GM23338 (cell line): ENCODE results near the gene TCF12. TPM values are rescaled to one million over a fixed set of nuclear protein-coding genes. Genes with fewer than 3 reads are reported as not detected.
A peak's percentile ranks its signal among the peaks of the same experiment; 100 is the strongest.

ENCODE experiments used
- ATAC-seq: fragments of 200-7000 bp; cut with Tn5 transposase; 3 replicates; pipeline ENCODE4 v1.9.1; 2020
- DNase-seq: peaks from one replicate; pipeline ENCODE4 v3.0.0-alpha.2; 2015; ENCODE audit warnings: low spot score
- H2AFZ ChIP-seq: fragments of 200-600 bp; sonication (generic); 2 replicates; pipeline ENCODE4 v1.8.0; 2016; ENCODE audit warnings: antibody characterized with exemption, mild to moderate bottlenecking, moderate library complexity
- H3F3A ChIP-seq: fragments of 200-600 bp; sonication (generic); replicated peaks from 2 replicates; pipeline ENCODE4 v1.8.0; 2017; ENCODE audit warnings: antibody characterized with exemption, mixed run types, low read depth
- H3K27ac ChIP-seq: fragments of 200-600 bp; sonication (generic); 2 replicates; pipeline ENCODE4 v1.6.1; 2016; ENCODE audit warnings: low read depth
- H3K27me3 ChIP-seq: fragments of 200-600 bp; sonication (generic); 2 replicates; pipeline ENCODE4 v1.8.0; 2016; ENCODE audit warnings: mild to moderate bottlenecking, mixed run types, moderate library complexity; ENCODE audit not compliant: insufficient read depth
- H3K36me3 ChIP-seq: fragments of 200-600 bp; sonication (generic); 2 replicates; pipeline ENCODE4 v1.8.0; 2016; ENCODE audit warnings: mild to moderate bottlenecking; ENCODE audit not compliant: insufficient read depth
- H3K4me1 ChIP-seq: fragments of 200-600 bp; sonication (generic); 2 replicates; pipeline ENCODE4 v1.8.0; 2016; ENCODE audit warnings: mild to moderate bottlenecking, moderate library complexity; ENCODE audit not compliant: insufficient read depth
- H3K4me2 ChIP-seq: fragments of 200-600 bp; sonication (generic); 2 replicates; pipeline ENCODE4 v1.7.1; 2017; ENCODE audit warnings: mixed run types
- H3K4me3 ChIP-seq: fragments of 200-600 bp; sonication (generic); 2 replicates; pipeline ENCODE4 v1.6.1; 2016; ENCODE audit warnings: mixed run types
- H3K79me2 ChIP-seq: fragments of 200-600 bp; sonication (generic); replicated peaks from 2 replicates; pipeline ENCODE4 v1.8.0; 2017; ENCODE audit warnings: mild to moderate bottlenecking; ENCODE audit not compliant: insufficient read depth
- H3K9me2 ChIP-seq: fragments of 200-600 bp; sonication (generic); 2 replicates; pipeline ENCODE4 v1.8.0; 2017; ENCODE audit not compliant: insufficient read depth
- H4K20me1 ChIP-seq: fragments of 200-600 bp; sonication (generic); replicated peaks from 2 replicates; pipeline ENCODE4 v1.8.0; 2017; ENCODE audit warnings: mild to moderate bottlenecking; ENCODE audit not compliant: insufficient read depth
- H3K27ac Mint-ChIP-seq: 2 replicates; pipeline ENCODE4 v1.8.0; 2020; ENCODE audit warnings: inconsistent platforms, mild to moderate bottlenecking, moderate library complexity, mixed read lengths
- H3K27me3 Mint-ChIP-seq: 3 replicates; pipeline ENCODE4 v1.8.0; 2022; ENCODE audit warnings: low read depth, mild to moderate bottlenecking, moderate library complexity, mixed read lengths, inconsistent platforms; ENCODE audit not compliant: insufficient read depth, poor library complexity
- H3K36me3 Mint-ChIP-seq: 3 replicates; pipeline ENCODE4 v1.8.0; 2021; ENCODE audit warnings: low read depth, mild to moderate bottlenecking, inconsistent platforms, moderate library complexity, mixed read lengths
- H3K4me1 Mint-ChIP-seq: 3 replicates; pipeline ENCODE4 v1.8.0; 2020; ENCODE audit warnings: mild to moderate bottlenecking, inconsistent platforms, mixed read lengths
- H3K4me3 Mint-ChIP-seq: 3 replicates; pipeline ENCODE4 v1.8.0; 2021; ENCODE audit warnings: moderate library complexity, mild to moderate bottlenecking, inconsistent platforms, mixed read lengths
- H3K9me3 Mint-ChIP-seq: 3 replicates; pipeline ENCODE4 v1.8.0; 2020; ENCODE audit warnings: moderate library complexity, mild to moderate bottlenecking, inconsistent platforms, mixed read lengths
- CREB1 ChIP-seq: fragments of 250-450 bp; sonication (Bioruptor Pico); IDR thresholded peaks from 2 replicates; pipeline ENCODE4 v1.5.0; 2020; ENCODE audit warnings: low read depth, mild to moderate bottlenecking, moderate library complexity
- EZH2 ChIP-seq: fragments of 200-600 bp; sonication (generic); IDR thresholded peaks from one replicate; pipeline ENCODE4 v1.8.0; 2017; ENCODE audit warnings: antibody characterized with exemption, mild to moderate bottlenecking, low read depth; ENCODE audit not compliant: unreplicated experiment
- JUNB ChIP-seq: IDR thresholded peaks from one replicate; pipeline ENCODE4 v1.6.1; 2016; ENCODE audit warnings: antibody characterized with exemption; ENCODE audit not compliant: unreplicated experiment
- POLR2AphosphoS5 ChIP-seq: IDR thresholded peaks from 2 replicates; pipeline ENCODE4 v1.6.1; 2016; ENCODE audit warnings: antibody characterized with exemption, low read depth
- ZNF114 ChIP-seq: fragments of 250-450 bp; sonication (Bioruptor Pico); IDR thresholded peaks from 2 replicates; pipeline ENCODE4 v1.5.0; 2020; ENCODE audit warnings: mild to moderate bottlenecking, moderate library complexity
- ZNF331 ChIP-seq: fragments of 250-450 bp; sonication (Bioruptor Pico); IDR thresholded peaks from 2 replicates; pipeline ENCODE4 v1.5.0; 2020; ENCODE audit warnings: low read depth, mild to moderate bottlenecking, moderate library complexity
- polyA plus RNA-seq: library from polyadenylated mRNA; unstranded; fragments of >200 nt; fragmentation: Nextera tagmentation; extraction: Ambion mirVana; gene quantifications from 2 replicates; pipeline ENCODE4 v1.2.1, GENCODE V29; 2016
- total RNA-seq: library from RNA; depleted of rRNA; stranded (reverse); fragments of >200 nt; shearing (Covaris generic); gene quantifications from 2 replicates; pipeline ENCODE4 v1.2.3, GENCODE V29; 2014
- TF ChIP-seq, protein P1 (sequence below): IDR thresholded peaks from one replicate; pipeline ENCODE4 v1.6.1; 2018; ENCODE audit warnings: antibody characterized with exemption; ENCODE audit not compliant: unreplicated experiment
- TF ChIP-seq, protein P2 (sequence below): IDR thresholded peaks from 2 replicates; pipeline ENCODE4 v1.6.1; 2016; ENCODE audit warnings: antibody characterized with exemption
- TF ChIP-seq, protein P3 (sequence below), 2 experiments: fragments of 200-600 bp in 1 of 2; sonication (generic) in 1 of 2; conservative IDR thresholded peaks; 2 replicates each; pipeline versions ENCODE4 v1.5.1 to v1.6.1; 2016 to 2017; ENCODE audit warnings: antibody characterized with exemption in 2 of 2, low read depth in 2 of 2, mild to moderate bottlenecking in 2 of 2, moderate library complexity in 1 of 2
- TF ChIP-seq, protein P4 (sequence below): fragments of 250-450 bp; sonication (Bioruptor Pico); IDR thresholded peaks from 2 replicates; pipeline ENCODE4 v1.5.0; 2020; ENCODE audit warnings: mild to moderate bottlenecking, moderate library complexity

TCF12 gene
- total and polyA plus RNA-seq, 2 experiments from 2014 or later: 27.6 to 104 TPM

DNA sequence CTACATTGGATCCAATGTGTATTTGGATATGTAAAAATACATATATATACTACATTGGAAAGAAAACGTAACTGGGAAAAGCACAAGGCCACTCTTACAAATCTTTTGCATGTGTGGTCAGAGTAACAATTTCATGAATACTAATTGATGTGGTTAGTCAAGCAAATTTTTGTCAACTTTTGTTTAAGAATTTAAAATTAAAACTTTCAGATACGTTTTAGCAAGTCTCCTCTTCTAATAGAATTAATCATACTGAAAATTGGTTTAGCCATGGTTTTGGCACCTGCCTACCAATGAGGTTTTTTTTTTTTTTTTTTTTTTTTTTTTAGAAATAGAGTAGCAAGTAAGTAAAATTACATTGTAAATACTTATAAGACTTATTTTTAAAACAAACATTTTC lies 304.9 kb downstream of the TCF12 start:
- H3K36me3 ChIP-seq: no peaks in the 10 kb centered on the region
- no peaks in the 10 kb centered on the region for H3K27me3 ChIP-seq
- peaks cover 50% of the 10 kb centered on the region for H3K4me1 Mint-ChIP-seq
- H3K4me3 Mint-ChIP-seq: no peak overlapping the region
- TF ChIP-seq, protein P1, sequence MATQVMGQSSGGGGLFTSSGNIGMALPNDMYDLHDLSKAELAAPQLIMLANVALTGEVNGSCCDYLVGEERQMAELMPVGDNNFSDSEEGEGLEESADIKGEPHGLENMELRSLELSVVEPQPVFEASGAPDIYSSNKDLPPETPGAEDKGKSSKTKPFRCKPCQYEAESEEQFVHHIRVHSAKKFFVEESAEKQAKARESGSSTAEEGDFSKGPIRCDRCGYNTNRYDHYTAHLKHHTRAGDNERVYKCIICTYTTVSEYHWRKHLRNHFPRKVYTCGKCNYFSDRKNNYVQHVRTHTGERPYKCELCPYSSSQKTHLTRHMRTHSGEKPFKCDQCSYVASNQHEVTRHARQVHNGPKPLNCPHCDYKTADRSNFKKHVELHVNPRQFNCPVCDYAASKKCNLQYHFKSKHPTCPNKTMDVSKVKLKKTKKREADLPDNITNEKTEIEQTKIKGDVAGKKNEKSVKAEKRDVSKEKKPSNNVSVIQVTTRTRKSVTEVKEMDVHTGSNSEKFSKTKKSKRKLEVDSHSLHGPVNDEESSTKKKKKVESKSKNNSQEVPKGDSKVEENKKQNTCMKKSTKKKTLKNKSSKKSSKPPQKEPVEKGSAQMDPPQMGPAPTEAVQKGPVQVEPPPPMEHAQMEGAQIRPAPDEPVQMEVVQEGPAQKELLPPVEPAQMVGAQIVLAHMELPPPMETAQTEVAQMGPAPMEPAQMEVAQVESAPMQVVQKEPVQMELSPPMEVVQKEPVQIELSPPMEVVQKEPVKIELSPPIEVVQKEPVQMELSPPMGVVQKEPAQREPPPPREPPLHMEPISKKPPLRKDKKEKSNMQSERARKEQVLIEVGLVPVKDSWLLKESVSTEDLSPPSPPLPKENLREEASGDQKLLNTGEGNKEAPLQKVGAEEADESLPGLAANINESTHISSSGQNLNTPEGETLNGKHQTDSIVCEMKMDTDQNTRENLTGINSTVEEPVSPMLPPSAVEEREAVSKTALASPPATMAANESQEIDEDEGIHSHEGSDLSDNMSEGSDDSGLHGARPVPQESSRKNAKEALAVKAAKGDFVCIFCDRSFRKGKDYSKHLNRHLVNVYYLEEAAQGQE: no peak
- TF ChIP-seq ZNF114 (CRISPR knock-in tag): no peak
- no peaks in the 10 kb centered on the region for H3K36me3 Mint-ChIP-seq
- H3K9me2 ChIP-seq: no peaks in the 10 kb centered on the region
- H2AFZ ChIP-seq: no peak overlapping the region
- peaks cover 24% of the 10 kb centered on the region for H3K79me2 ChIP-seq
- H4K20me1 ChIP-seq: no peaks in the 10 kb centered on the region
- ATAC-seq (no peak), DNase-seq (no peak)
- H3K4me3 ChIP-seq: no peak overlapping the region
- H3K27ac ChIP-seq: no peak overlapping the region
- H3K9me3 Mint-ChIP-seq: no peaks in the 10 kb centered on the region
- H3K27me3 Mint-ChIP-seq: no peaks in the 10 kb centered on the region
- H3F3A ChIP-seq: no peaks in the 10 kb centered on the region
- no peak overlapping the region for H3K4me2 ChIP-seq
- no peak overlapping the region for H3K27ac Mint-ChIP-seq
- H3K4me1 ChIP-seq: peaks cover 31% of the 10 kb centered on the region

DNA sequence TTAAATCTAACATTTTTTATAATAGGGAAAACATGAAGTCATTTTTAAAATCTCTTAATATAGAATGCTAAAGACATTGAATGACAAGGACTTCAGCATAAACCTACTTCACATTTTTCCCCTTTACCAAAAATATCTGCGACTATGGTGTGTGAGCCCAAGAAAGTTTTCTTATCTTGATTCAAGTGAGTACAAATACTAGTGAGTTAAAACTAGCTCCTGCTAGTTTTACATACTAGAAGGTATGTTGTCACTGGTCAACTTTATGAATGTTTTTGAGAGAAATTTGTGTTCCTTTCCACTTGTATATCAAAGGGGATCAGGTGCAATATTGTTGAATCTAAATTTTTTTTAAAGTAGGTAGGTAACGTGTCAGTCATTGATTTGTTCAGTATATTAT lies 305.4 kb downstream of the TCF12 start:
- Histone ChIP-seq H3K27me3 (no peaks in the 10 kb centered on the region), H3K4me1 (peaks cover 26% of the 10 kb centered on the region), H2AFZ (no peak overlapping the region), H3K27ac (no peak overlapping the region), H3F3A (no peaks in the 10 kb centered on the region), H3K9me2 (no peaks in the 10 kb centered on the region), H4K20me1 (no peaks in the 10 kb centered on the region), H3K4me3 (no peak overlapping the region), H3K4me2 (no peak overlapping the region), H3K36me3 (no peaks in the 10 kb centered on the region), H3K79me2 (peaks cover 23% of the 10 kb centered on the region)
- ATAC-seq (no peak), DNase-seq (no peak)
- Mint-ChIP-seq H3K4me3 (no peak overlapping the region), H3K36me3 (no peaks in the 10 kb centered on the region), H3K9me3 (no peaks in the 10 kb centered on the region), H3K27me3 (no peaks in the 10 kb centered on the region), H3K27ac (peak overlapping the region; percentile 51; the same call in 1 of the 2 replicates), H3K4me1 (peaks cover 50% of the 10 kb centered on the region)
- TF ChIP-seq EZH2 (no peak), ZNF331 (no peak), CREB1 (CRISPR knock-in tag) (no peak), JUNB (no peak), POLR2AphosphoS5 (no peak)
- TF ChIP-seq, protein P2, sequence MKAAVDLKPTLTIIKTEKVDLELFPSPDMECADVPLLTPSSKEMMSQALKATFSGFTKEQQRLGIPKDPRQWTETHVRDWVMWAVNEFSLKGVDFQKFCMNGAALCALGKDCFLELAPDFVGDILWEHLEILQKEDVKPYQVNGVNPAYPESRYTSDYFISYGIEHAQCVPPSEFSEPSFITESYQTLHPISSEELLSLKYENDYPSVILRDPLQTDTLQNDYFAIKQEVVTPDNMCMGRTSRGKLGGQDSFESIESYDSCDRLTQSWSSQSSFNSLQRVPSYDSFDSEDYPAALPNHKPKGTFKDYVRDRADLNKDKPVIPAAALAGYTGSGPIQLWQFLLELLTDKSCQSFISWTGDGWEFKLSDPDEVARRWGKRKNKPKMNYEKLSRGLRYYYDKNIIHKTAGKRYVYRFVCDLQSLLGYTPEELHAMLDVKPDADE: no peak
- TF ChIP-seq, protein P3, sequence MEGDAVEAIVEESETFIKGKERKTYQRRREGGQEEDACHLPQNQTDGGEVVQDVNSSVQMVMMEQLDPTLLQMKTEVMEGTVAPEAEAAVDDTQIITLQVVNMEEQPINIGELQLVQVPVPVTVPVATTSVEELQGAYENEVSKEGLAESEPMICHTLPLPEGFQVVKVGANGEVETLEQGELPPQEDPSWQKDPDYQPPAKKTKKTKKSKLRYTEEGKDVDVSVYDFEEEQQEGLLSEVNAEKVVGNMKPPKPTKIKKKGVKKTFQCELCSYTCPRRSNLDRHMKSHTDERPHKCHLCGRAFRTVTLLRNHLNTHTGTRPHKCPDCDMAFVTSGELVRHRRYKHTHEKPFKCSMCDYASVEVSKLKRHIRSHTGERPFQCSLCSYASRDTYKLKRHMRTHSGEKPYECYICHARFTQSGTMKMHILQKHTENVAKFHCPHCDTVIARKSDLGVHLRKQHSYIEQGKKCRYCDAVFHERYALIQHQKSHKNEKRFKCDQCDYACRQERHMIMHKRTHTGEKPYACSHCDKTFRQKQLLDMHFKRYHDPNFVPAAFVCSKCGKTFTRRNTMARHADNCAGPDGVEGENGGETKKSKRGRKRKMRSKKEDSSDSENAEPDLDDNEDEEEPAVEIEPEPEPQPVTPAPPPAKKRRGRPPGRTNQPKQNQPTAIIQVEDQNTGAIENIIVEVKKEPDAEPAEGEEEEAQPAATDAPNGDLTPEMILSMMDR (conservative IDR thresholded peaks at IDR 0.05; ENCODE audit: low read depth in 2 of 2): no peak
- TF ChIP-seq, protein P4, sequence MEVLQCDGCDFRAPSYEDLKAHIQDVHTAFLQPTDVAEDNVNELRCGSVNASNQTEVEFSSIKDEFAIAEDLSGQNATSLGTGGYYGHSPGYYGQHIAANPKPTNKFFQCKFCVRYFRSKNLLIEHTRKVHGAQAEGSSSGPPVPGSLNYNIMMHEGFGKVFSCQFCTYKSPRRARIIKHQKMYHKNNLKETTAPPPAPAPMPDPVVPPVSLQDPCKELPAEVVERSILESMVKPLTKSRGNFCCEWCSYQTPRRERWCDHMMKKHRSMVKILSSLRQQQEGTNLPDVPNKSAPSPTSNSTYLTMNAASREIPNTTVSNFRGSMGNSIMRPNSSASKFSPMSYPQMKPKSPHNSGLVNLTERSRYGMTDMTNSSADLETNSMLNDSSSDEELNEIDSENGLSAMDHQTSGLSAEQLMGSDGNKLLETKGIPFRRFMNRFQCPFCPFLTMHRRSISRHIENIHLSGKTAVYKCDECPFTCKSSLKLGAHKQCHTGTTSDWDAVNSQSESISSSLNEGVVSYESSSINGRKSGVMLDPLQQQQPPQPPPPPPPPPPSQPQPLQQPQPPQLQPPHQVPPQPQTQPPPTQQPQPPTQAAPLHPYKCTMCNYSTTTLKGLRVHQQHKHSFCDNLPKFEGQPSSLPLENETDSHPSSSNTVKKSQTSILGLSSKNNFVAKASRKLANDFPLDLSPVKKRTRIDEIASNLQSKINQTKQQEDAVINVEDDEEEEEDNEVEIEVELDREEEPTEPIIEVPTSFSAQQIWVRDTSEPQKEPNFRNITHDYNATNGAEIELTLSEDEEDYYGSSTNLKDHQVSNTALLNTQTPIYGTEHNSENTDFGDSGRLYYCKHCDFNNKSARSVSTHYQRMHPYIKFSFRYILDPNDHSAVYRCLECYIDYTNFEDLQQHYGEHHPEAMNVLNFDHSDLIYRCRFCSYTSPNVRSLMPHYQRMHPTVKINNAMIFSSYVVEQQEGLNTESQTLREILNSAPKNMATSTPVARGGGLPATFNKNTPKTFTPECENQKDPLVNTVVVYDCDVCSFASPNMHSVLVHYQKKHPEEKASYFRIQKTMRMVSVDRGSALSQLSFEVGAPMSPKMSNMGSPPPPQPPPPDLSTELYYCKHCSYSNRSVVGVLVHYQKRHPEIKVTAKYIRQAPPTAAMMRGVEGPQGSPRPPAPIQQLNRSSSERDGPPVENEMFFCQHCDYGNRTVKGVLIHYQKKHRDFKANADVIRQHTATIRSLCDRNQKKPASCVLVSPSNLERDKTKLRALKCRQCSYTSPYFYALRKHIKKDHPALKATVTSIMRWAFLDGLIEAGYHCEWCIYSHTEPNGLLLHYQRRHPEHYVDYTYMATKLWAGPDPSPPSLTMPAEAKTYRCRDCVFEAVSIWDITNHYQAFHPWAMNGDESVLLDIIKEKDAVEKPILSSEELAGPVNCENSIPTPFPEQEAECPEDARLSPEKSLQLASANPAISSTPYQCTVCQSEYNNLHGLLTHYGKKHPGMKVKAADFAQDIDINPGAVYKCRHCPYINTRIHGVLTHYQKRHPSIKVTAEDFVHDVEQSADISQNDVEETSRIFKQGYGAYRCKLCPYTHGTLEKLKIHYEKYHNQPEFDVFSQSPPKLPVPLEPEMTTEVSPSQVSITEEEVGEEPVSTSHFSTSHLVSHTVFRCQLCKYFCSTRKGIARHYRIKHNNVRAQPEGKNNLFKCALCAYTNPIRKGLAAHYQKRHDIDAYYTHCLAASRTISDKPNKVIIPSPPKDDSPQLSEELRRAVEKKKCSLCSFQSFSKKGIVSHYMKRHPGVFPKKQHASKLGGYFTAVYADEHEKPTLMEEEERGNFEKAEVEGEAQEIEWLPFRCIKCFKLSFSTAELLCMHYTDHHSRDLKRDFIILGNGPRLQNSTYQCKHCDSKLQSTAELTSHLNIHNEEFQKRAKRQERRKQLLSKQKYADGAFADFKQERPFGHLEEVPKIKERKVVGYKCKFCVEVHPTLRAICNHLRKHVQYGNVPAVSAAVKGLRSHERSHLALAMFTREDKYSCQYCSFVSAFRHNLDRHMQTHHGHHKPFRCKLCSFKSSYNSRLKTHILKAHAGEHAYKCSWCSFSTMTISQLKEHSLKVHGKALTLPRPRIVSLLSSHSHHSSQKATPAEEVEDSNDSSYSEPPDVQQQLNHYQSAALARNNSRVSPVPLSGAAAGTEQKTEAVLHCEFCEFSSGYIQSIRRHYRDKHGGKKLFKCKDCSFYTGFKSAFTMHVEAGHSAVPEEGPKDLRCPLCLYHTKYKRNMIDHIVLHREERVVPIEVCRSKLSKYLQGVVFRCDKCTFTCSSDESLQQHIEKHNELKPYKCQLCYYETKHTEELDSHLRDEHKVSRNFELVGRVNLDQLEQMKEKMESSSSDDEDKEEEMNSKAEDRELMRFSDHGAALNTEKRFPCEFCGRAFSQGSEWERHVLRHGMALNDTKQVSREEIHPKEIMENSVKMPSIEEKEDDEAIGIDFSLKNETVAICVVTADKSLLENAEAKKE (CRISPR knock-in tag): no peak
